Measurements from ENCODE around the gene GAB2.

The GAB2 gene

GRCh38 chr11:78384231-78384630 is 33.4 kb downstream of the GAB2 start:
- TF ChIP-seq, protein P1, sequence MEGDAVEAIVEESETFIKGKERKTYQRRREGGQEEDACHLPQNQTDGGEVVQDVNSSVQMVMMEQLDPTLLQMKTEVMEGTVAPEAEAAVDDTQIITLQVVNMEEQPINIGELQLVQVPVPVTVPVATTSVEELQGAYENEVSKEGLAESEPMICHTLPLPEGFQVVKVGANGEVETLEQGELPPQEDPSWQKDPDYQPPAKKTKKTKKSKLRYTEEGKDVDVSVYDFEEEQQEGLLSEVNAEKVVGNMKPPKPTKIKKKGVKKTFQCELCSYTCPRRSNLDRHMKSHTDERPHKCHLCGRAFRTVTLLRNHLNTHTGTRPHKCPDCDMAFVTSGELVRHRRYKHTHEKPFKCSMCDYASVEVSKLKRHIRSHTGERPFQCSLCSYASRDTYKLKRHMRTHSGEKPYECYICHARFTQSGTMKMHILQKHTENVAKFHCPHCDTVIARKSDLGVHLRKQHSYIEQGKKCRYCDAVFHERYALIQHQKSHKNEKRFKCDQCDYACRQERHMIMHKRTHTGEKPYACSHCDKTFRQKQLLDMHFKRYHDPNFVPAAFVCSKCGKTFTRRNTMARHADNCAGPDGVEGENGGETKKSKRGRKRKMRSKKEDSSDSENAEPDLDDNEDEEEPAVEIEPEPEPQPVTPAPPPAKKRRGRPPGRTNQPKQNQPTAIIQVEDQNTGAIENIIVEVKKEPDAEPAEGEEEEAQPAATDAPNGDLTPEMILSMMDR (IDR thresholded peaks at IDR 0.05; ENCODE audit: extremely low read depth, insufficient read depth, missing control alignments), result no peak
- no peak for DNase-seq (ENCODE audit: low spot score)
- in situ Hi-C loops (cut with MboI; ENCODE audit: low pct_unique_long_range_greater_than_20kb, low sequenced_read_pairs, unreplicated experiment), result no loop called here

GRCh38 chr11:78381865-78382264 is 35.8 kb downstream of the GAB2 start:
- in situ Hi-C loops (cut with MboI; ENCODE audit: low pct_unique_long_range_greater_than_20kb, low sequenced_read_pairs, unreplicated experiment), result no loop called here

GRCh38 chr11:78380615-78381051 is 37.0 kb downstream of the GAB2 start:
- in situ Hi-C loops (cut with MboI; ENCODE audit: low pct_unique_long_range_greater_than_20kb, low sequenced_read_pairs, unreplicated experiment), result no loop called here
- no peak for DNase-seq (ENCODE audit: low spot score)
- TF ChIP-seq, protein P1 (IDR thresholded peaks at IDR 0.05; ENCODE audit: extremely low read depth, insufficient read depth, missing control alignments), result no peak

More at GRCh38 chr11:78381865-78382264, 35.8 kb downstream of the GAB2 start:
- TF ChIP-seq, protein P1 (IDR thresholded peaks at IDR 0.05; ENCODE audit: extremely low read depth, insufficient read depth, missing control alignments), result no peak
- no peak for DNase-seq (ENCODE audit: low spot score)

- peak; percentile 16 for DNase-seq (ENCODE audit: low spot score)
- TF ChIP-seq, protein P1 (IDR thresholded peaks at IDR 0.05; ENCODE audit: extremely low read depth, insufficient read depth, missing control alignments), result no peak
- in situ Hi-C loops (cut with MboI; ENCODE audit: low pct_unique_long_range_greater_than_20kb, low sequenced_read_pairs, unreplicated experiment), result no loop called here
These were observed 38.5 kb downstream of the GAB2 start for GRCh38 chr11:78379039-78379670.

DNA sequence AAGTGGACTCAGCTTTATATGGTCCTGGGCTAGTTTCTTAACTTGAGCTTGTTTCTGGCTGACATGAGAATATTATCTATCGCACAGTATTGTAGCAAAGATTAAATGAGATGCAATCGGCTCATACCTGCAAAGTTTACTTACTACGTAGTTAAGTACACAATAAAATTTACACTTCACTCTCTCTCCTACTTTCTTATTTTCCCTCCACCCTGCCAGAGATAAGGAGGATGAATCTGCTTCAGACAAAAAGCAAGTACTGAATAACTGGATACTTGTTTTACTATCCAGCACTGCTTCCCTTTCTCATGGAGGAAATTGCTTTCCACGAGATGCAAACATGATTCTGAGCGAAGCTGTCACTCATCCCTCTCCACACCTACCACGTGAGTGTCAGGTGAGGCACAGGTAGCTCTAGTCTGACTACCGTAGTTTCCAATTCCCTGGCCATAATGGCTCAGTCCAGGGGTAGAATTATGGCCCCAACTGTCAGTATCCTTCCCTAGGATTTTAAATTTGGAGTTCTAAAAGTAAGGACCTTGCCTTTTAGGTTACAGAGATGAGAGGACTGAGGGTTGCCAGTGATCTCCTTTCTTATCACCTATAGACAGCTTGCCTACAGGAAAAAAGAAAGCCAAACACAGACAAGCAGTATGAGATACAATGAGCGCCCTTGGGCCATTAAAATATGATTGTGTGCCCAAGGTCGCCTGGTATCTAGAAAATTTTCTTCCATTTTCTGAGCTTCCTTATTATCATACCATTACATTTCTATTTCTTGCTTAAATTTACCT is 39.8 kb downstream of the GAB2 start:
- in situ Hi-C loops (cut with MboI; ENCODE audit: low pct_unique_long_range_greater_than_20kb, low sequenced_read_pairs, unreplicated experiment), result no loop called here
- DNase-seq (ENCODE audit: low spot score), result no peak
- TF ChIP-seq, protein P1 (IDR thresholded peaks at IDR 0.05; ENCODE audit: extremely low read depth, insufficient read depth, missing control alignments), result no peak

DNA sequence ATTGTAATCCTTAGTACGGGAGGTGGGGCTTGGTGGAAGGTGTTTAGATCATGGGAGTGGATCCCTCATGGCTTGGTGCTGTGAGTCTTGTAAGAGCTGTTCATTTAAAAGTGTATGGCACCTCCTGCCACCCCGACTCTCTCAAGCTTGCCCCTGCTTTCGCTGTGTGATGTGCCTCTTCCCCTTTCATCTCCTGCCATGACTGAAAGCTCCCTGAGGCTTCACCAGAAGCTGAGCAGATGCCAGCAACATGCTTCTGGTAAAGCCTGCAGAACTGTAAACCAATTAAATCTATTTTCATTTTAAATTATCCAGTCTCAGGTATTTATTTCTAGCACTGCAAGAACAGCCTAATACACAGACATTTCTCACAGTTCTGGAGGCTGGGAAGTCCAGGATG is 40.8 kb downstream of the GAB2 start:
- in situ Hi-C loops (cut with MboI; ENCODE audit: low pct_unique_long_range_greater_than_20kb, low sequenced_read_pairs, unreplicated experiment), result no loop called here
- no peak for DNase-seq (ENCODE audit: low spot score)
- TF ChIP-seq, protein P1 (IDR thresholded peaks at IDR 0.05; ENCODE audit: extremely low read depth, insufficient read depth, missing control alignments), result no peak

Data from GM13977 (cell line).